ENCODE measurements around the gene LUC7L.
"Not testable (repeated sequence)": the region's sequence is repeated elsewhere in the genome, so short reads cannot be mapped to it uniquely, and the experiment has no call there.

The LUC7L gene

DNA sequence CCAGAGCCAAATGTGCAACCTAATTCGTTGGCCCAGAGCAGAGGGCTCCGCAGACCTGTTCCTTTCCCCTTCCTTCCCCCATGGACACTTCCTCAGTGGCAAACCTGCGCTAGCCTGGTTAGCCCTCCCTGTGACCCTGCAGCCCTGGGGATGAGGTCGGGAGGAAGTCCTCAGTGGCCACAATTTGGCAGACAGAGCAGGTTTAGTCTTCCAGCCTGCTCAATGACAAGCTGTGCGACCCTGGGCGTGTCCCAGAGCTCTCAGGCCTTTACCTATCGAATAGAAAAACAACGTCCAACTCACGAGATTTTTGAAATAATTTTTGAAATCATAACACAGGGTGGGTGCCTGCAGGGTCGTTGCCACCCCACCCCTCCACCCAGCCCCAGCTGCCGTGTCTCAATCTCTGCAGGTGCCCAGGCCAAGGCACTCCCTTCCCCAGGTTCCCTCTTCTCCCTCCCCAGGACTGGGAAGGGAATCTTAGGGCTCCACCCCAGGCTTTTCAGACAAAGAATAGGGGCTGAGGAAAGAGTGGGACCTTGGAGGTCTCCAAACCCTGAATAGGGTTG lies 62.0 kb downstream of the LUC7L start:
- DNase-seq (ENCODE audit: low read depth in 2 of 2, low spot score in 1 of 2) = no peak

DNA sequence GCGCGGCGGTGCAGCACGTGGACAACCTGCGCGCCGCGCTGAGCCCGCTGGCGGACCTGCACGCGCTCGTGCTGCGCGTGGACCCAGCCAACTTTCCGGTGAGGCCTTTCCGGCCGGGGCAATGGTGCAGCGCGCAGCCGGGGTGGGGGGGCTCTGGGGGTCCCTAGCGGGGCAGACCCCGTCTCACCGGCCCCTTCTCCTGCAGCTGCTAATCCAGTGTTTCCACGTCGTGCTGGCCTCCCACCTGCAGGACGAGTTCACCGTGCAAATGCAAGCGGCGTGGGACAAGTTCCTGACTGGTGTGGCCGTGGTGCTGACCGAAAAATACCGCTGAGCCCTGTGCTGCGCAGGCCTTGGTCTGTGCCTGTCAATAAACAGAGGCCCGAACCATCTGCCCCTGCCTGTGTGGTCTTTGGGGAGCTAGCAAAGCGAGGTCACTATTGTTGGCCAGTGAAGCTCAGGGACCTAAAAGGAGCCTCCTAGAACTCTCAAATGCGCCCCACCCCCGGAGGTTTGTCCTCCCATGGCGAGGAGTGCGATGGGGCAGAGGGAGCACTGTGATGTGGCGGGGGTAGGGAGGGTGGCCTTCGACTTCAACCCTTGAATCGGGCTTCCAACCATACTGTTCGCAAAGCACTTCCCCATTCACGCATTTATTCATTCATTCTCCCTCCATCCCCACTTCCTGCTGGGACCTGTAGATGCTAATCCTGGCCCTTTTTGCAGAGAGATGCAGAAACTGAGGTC lies 62.7 kb downstream of the LUC7L start:
- DNase-seq (ENCODE audit: low read depth in 2 of 2, low spot score in 1 of 2) = no peak

DNA sequence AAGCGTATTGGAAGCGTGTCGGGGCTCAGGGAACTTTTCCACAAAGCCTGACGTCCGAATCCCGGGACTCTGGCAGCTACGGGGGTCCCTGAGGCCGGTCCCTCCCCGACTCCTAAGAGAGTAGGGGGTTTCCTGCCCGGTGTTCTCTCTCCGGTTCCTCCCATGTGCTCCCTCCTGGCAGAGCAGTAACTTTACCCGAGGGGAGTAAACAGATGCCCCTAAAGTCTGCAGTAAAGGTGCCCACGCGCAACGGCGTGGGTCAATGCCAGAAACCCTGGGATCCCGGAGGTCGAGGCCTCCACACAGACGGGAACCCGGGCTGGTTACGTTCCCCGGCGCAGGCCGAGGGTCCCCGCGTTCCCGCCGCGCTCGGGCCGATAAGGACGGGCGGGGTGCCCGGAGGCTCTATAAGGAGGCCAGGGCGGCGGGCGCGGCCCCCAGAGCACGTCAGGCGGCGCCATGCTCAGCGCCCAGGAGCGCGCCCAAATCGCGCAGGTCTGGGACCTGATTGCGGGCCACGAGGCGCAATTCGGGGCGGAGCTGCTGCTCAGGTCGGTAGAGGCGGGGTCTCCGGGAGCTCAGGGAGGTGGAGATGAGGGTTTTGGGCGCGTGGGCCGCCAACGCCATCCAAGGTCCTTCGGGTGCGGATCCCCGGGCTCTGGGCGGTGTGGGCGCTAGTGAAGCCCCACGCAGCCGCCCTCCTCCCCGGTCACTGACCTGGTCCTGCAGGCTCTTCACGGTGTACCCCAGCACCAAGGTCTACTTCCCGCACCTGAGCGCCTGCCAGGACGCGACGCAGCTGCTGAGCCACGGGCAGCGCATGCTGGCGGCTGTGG lies 63.5 kb downstream of the LUC7L start, which contains the start of gene HBM:
TSS of gene HBM (plus strand) at position 440 of the 836 bp plus-strand sequence. CDS start at position 460, 20 bp downstream.
- DNase-seq (ENCODE audit: low read depth in 2 of 2, low spot score in 1 of 2) = no peak

DNA sequence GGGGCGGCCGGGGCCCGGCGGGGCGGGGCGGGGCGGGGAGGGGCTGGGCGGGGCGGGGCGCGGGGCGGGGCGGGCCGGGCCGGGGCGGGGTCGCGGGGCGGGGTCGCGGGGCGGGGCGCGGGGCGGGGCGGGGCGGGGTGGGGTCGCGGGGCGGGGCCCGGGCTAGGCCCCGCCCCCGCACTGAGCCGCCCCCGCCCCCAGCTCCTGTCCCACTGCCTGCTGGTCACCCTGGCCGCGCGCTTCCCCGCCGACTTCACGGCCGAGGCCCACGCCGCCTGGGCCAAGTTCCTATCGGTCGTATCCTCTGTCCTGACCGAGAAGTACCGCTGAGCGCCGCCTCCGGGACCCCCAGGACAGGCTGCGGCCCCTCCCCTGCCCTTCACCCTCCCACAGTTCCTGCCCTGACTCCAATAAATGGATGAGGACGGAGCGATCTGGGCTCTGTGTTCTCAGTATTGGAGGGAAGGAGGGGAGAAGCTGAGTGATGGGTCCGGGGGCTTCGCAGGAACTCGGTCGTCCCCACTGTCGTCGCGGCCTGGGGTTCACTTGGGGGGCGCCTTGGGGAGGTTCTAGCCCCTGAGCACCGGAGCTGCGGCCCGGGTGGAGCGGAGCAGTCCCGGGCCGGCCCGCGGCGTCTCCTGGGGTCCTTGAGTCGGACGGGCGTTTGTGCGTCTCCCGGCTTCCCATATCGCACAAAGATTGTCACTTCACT lies 64.3 kb downstream of the LUC7L start:
- DNase-seq (ENCODE audit: low read depth in 2 of 2, low spot score in 1 of 2) = no peak

DNA sequence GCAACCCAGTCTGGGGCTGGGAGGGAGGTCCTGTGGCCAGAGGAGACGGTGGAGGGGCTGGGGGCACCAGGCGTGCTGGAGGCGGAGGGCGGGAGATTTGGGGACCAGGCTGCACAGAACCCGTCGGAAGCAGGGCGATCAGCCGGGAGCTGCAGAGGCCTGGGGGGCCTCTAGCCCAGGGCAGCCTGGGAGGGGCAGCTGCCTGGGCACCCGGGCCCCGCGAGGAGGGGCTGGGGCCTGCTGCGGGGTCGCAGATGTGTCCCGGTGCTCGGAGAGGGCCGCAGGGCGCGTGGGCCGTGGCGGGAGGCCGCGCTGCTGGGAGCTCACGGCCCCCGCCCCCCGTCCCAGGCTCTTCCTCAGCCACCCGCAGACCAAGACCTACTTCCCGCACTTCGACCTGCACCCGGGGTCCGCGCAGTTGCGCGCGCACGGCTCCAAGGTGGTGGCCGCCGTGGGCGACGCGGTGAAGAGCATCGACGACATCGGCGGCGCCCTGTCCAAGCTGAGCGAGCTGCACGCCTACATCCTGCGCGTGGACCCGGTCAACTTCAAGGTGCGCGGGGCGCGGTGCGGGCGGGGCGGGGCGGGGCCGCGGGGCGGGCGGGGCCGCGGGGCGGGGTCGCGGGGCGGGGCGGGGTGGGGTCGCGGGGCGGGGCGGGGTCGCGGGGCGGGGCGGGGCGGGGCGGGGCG lies 65.0 kb downstream of the LUC7L start:
- DNase-seq (ENCODE audit: low read depth in 2 of 2, low spot score in 1 of 2) = not testable (repeated sequence)

DNA sequence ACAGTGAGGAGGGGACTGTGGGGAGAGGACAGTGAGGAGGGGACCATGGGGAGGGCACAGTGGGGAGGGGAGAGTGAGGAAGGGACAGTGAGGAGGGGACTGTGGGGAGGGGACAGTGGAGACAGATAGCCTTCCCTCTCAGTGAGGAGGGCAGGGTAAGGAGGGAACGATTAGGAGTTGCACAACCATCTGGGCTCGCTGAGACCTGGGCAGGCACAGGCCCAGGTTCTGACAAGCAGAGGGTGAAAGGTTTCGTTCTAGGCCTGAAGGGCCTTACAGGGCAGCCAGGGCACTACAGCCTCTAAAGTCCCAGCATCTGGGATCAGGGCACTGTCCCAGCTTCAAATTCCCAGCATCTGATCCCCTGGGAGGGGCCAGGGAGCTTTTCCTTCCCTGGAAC lies 65.6 kb downstream of the LUC7L start:
- not testable (repeated sequence) for DNase-seq (ENCODE audit: low read depth in 2 of 2, low spot score in 1 of 2)

DNA sequence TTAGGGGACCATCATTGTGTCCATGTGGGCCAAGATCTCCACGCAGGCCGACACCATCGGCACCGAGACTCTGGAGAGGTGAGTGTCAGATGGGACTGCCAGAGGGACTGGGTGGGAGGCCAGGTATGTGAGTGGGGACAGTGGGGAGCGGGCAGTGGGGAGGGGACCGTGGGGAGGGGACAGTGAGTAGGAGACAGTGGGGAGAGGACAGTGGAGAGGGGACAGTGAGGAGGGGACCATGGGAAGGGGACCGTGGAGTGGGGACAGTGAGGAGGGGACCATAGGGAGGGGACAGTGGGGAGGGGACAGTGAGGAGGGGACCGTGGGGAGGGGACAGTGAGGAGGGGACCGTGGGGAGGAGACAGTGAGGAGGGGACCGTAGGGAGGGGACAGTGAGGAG lies 66.1 kb downstream of the LUC7L start:
- DNase-seq (ENCODE audit: low read depth in 2 of 2, low spot score in 1 of 2) = not testable (repeated sequence)

DNA sequence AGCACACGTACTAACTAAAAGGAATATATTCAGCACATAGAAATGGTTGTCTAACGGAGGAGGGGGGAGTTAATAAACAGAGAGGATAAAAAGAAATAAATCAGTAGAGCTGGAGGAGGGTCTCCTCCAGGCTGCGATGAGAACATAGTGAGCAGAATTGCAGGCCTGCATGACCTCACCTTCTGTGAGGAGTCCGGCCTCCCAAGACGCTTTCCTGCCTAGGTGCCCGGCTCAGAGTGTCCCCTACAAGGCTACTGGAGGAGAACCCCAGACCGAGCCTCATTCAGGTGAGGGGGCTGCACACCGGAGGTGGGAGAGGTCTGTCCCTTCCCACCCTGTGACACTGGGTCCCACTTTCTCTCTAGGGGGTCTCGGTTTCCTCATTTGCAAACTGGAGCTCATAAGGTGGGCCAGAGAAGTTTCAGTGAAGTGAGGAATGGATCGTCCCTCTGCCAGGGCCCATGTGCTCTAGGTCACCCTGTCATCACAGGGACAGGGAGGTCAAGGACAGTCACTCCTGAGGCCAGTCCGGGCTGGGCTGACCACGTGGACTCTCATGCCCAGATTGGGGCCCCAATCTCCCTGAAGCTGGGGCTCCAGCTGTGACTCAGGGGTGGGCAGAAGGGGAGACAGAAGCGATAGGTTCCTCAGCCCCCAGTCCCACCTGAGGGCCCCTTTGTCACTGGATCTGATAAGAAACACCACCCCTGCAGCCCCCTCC lies 66.8 kb downstream of the LUC7L start:
- DNase-seq (ENCODE audit: low read depth in 2 of 2, low spot score in 1 of 2) = no peak

DNA sequence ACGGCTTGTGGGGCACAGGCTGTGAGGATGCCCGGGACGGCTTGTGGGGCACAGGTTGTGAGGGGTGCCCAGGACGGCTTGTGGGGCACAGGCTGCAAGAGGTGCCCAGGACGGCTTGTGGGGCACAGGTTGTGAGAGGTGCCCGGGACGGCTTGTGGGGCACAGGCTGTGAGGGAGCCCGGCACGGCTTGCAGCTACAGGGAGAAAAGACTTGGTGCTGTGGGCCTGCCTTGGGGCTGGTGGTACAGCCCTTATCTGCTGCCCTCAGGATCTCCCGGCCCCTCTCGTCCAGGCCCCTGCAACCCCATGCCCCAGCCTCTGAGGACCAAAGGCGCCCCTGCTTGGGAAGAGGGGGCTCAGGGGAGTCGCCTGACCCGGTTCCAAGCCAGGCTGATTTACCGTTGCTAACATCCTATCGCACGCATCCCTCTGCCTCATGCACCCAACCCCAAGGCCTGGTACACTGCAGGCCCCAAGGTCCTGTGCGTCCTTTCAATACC lies 68.5 kb downstream of the LUC7L start:
- DNase-seq (ENCODE audit: low read depth in 2 of 2, low spot score in 1 of 2) = no peak

DNA sequence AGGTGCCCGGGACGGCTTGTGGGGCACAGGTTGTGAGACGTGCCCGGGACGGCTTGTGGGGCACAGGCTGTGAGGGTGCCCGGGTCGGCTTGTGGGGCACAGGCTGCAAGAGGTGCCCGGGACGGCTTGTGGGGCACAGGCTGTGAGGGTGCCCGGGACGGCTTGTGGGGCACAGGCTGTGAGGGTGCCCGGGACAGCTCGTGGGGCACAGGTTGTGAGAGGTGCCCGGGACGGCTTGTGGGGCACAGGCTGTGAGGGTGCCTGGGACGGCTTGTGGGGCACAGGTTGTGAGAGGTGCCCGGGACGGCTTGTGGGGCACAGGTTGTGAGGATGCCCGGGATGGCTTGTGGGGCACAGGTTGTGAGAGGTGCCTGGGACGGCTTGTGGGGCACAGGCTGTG lies 69.0 kb downstream of the LUC7L start:
- DNase-seq (ENCODE audit: low read depth in 2 of 2, low spot score in 1 of 2) = not testable (repeated sequence)

DNA sequence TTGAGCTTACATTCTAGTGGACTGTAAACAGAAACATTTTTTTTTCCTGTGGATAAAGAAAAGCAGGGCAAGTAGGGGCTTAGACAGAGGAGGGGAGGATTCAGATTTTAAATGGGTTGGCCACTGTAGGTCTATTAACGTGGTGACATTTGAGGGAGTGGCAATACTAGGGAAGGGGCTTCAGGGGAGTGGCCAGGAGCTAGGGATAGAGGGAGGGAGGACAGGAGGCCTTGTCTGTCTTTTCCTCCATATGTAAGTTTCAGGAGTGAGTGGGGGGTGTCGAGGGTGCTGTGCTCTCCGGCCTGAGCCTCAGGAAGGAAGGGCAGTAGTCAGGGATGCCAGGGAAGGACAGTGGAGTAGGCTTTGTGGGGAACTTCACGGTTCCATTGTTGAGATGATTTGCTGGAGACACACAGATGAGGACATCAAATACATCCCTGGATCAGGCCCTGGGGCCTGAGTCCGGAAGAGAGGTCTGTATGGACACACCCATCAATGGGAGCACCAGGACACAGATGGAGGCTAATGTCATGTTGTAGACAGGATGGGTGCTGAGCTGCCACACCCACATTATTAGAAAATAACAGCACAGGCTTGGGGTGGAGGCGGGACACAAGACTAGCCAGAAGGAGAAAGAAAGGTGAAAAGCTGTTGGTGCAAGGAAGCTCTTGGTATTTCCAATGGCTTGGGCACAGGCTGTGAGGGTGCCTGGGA lies 70.0 kb downstream of the LUC7L start:
- no peak for DNase-seq (ENCODE audit: low read depth in 2 of 2, low spot score in 1 of 2)

DNA sequence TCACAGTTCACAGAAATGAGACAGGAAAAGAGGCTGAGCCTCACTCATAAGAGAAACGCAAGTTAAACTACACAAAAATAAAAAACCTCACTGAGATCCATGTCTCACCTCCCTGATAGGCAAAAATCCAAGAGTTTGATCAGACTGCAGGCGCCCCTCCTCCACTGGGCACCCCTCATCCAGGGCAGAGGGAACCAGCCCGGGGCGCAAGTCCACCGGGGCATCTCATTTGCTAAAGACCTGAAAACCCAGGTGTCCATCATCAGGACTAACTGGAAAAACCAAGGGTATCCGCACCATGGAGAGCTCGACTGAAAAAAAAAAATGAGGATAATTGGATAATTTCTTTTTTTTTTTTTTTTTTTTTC lies 74.2 kb downstream of the LUC7L start:
- DNase-seq (ENCODE audit: low read depth in 2 of 2, low spot score in 1 of 2) = no peak

DNA sequence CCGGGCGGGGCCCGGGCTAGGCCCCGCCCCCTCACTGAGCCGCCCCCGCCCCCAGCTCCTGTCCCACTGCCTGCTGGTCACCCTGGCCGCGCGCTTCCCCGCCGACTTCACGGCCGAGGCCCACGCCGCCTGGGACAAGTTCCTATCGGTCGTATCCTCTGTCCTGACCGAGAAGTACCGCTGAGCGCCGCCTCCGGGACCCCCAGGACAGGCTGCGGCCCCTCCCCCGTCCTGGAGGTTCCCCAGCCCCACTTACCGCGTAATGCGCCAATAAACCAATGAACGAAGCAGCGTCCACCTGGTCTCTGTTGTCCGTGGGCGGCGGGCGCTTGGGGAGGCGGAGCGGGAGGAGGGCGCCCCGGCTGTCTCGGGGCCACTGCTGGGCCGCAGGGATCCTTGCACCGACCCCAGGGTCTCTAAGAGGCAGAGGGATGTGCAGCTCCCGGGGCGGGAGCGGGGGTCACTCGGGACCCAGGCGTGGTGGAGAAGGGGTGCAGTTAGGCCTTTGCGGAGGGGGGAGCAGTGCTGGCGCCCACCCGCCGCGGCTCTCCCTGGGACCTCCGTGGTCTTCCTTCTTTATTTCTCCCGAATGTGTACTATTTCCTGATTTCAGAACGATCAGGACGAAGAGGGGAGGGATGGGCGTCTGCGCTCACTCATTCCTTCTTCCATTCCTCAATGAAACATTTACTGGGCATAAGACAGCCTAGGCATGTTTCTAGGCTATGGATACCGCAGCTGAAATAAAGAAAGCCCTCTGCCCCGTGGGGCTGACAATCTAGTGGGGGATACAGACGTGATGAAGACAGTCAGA lies 74.8 kb downstream of the LUC7L start:
- DNase-seq (ENCODE audit: low read depth in 2 of 2, low spot score in 1 of 2) = no peak

DNA sequence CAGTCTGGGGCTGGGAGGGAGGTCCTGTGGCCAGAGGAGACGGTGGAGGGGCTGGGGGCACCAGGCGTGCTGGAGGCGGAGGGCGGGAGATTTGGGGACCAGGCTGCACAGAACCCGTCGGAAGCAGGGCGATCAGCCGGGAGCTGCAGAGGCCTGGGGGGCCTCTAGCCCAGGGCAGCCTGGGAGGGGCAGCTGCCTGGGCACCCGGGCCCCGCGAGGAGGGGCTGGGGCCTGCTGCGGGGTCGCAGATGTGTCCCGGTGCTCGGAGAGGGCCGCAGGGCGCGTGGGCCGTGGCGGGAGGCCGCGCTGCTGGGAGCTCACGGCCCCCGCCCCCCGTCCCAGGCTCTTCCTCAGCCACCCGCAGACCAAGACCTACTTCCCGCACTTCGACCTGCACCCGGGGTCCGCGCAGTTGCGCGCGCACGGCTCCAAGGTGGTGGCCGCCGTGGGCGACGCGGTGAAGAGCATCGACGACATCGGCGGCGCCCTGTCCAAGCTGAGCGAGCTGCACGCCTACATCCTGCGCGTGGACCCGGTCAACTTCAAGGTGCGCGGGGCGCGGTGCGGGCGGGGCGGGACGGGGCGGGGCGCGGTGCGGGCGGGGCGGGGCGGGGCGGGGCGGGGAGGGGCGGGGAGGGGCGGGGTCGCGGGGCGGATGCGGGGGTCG lies 75.6 kb downstream of the LUC7L start:
- DNase-seq (ENCODE audit: low read depth in 2 of 2, low spot score in 1 of 2) = not testable (repeated sequence)

DNA sequence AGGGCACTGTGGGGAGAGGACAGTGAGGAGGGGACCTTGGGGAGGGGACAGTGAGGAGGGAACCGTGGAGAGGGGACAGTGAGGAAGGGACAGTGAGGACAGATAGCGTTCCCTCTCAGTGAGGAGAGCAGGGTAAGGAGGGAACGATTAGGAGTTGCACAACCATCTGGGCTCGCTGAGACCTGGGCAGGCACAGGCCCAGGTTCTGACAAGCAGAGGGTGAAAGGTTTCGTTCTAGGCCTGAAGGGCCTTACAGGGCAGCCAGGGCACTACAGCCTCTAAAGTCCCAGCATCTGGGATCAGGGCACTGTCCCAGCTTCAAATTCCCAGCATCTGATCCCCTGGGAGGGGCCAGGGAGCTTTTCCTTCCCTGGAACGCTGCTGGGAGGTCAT lies 76.1 kb downstream of the LUC7L start:
- not testable (repeated sequence) for DNase-seq (ENCODE audit: low read depth in 2 of 2, low spot score in 1 of 2)

DNA sequence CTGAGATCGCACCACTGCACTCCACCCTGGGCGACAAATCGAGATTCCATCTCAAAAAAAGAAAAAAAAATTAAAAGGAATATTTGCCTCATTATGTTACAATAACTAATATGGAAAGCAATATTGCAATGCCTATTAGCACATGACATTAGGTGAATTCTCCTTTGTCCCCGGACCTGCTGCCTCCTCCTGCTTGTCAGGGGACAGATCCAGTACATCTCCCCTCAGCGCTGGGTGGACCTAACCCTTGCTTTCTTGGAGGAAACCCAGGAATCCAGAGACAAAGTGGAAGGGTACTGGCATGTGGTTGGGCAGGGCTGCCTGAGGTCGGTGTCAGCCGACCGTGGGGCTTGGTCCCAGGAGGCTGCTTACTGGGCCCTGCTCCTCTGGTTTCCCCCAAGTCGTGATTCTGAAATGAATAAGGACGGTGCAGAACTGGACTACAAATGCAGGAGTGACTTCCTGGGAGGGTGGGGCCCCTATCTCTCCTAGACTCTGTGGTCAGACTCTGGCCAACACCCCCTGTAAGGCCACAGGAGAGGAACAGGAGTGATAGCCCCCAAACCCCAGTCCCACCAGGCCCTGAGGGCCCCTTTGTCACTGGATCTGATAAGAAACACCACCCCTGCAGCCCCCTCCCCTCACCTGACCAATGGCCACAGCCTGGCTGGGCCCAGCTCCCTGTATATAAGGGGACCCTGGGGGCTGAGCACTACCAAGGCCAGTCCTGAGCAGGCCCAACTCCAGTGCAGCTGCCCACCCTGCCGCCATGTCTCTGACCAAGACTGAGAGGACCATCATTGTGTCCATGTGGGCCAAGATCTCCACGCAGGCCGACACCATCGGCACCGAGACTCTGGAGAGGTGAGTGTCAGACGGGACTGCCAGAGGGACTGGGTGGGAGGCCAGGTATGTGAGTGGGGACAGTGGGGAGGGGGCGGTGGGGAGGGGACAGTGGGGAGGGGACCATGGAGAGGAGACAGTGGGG lies 76.8 kb downstream of the LUC7L start, which contains the start of gene HBZ:
TSS of gene HBZ (plus strand) at position 504 of the 988 bp plus-strand sequence. CDS start at position 770, 266 bp downstream.
- no peak for DNase-seq (ENCODE audit: low read depth in 2 of 2, low spot score in 1 of 2)
